GM18517 (cell line): Measurements from ENCODE around the gene SLC15A2.
"Not testable (repeated sequence)": the region's sequence is repeated elsewhere in the genome, so short reads cannot be mapped to it uniquely, and the experiment has no call there.

Experiments
- ATAC-seq: cut with Tn5 transposase; IDR thresholded peaks from one replicate; pipeline ENCODE4 v1.9.1; 2021; ENCODE audit warnings: mild to moderate bottlenecking, moderate library complexity; ENCODE audit not compliant: unreplicated experiment

SLC15A2 gene

DNA sequence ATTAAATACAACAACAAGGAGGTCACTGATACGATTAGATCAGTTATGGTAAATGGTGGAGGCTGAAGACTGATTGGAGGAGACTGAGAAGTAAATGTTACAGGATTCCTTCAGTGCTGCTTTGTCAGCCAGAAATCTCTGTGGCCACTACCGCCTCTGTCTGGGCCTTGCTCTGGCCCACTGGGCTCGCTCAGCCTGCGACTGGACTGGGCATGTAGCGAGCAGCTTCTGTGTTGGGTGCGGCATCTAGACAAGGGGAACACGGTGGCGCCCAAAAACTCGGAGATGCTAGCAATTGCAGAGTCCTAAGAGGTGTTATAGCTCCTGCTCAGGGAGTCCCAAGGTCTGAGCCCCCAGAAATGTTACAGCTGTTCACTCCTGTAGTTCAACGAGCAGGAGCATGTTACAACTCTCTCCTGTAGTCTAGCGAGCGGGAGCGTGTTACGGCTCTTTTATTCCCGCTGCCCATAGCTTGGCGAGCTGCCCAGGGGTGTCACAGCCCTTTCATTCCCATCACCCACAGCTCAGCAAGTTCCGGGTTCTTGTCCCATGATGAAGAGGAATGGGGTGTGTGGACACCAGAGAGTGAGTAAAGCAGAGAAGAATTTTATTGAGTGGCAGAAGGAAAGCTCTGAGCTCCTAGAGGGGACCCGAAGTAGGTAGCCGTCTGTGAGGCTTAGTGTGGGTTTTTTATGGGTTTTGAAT lies 24.7 kb downstream of the SLC15A2 start:
- no peak for ATAC-seq

DNA sequence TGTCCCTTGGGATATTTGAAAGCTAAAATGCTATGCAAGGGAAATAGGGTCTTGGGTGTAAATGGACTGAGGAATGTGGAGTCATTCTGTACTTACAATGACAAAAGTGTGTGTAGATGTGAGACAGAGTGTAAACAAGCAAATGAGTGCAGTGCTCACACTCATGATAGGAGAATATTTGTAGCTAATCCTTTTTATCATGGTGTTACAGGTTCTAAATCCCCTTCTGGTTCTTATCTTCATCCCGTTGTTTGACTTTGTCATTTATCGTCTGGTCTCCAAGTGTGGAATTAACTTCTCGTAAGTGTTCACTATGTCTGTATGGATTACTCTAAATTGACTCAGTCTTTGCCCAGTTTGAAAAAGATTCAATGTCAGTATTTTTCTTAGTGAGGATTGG lies 30.5 kb downstream of the SLC15A2 start:
- no peak for ATAC-seq

DNA sequence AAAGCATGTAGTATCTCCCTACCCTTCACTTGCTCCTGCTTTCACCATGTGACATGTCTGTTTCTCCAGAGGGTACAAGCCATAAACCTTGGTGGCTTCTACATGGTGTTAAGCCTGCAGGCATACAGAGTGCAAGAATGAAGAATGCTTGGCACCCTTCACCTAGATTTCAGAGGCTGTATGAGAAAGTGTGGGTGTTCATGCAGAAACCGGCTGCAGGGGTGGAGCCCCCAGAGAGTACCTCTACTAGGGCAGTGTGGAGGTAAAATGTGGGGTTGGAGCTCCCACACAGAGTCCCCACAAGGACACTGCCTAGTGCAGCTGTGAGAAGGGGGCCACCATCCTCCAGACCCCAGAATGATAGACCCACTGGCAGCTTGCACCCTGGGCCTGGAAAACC lies 32.2 kb downstream of the SLC15A2 start:
- ATAC-seq = no peak

DNA sequence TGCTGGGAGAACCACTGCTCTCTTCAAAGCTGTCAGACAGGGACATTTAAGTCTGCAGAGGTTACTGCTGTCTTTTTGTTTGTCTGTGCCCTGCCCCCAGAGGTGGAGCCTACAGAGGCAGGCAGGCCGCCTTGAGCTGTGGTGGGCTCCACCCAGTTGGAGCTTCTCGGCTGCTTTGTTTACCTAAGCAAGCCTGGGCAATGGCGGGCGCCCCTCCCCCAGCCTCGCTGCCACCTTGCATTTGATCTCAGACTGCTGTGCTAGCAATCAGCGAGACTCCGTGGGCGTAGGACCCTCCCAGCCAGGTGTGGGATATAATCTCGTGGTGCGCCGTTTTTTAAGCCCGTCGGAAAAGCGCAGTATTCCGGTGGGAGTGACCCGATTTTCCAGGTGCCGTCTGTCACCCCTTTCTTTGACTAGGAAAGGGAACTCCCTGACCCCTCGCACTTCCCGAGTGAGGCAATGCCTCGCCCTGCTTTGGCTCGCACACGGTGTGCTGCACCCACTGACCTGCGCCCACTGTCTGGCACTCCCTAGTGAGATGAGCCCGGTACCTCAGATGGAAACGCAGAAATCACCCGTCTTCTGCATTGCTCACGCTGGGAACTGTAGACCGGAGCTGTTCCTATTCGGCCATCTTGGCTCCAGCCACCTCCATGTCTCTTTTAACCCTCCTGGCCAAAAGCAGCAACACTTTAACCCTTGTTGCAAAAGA lies 44.1 kb downstream of the SLC15A2 start:
- ATAC-seq = not testable (repeated sequence)

DNA sequence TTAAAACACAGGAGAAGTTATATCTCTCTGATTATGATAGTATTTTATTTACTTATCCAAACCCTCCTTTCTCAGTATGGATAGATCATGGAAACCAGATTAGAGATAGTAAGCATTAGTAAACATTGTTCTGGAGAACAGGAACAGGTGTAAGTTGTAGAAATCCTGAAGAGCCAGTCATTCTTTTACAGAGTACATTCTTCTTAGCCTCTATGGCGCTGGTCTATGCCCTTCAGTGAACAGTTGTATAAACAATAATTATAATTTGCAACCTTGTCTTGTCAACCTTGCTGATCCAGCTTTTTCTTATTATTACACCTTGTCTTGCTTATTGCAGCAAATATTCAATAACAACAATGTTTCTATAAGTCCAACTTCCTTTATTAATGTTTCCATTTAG lies 47.4 kb downstream of the SLC15A2 start:
- no peak for ATAC-seq

DNA sequence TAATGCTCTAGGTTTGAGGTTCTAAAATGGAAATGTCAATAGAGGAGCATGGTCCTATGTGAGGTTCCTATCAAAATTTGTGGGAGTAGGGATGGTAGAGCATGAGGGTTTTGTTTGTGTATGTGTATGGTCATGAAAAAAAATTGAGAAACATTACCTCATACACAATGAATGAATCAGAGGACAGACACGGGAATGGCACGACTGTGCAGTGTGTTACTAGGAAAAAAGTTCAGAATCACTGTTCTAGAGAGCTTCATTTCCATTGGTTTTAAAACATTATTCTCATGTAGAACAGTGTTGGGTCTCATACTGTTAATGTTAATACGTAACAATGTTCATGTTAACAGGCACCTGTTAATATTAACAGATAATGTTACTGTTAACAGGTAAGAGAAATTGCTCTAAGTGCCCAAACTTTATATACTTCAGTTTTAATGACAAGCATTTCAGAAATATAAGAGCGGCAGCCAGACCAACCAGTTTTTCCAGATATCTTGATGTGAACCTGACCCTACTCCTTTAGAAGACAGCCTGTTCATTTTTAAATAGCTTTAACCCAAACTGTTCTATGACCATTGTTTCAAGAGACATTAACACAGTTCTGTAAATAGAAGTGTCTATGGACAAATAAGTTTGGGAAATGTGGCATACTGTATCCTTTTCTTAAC lies 48.0 kb downstream of the SLC15A2 start:
- ATAC-seq = no peak

DNA sequence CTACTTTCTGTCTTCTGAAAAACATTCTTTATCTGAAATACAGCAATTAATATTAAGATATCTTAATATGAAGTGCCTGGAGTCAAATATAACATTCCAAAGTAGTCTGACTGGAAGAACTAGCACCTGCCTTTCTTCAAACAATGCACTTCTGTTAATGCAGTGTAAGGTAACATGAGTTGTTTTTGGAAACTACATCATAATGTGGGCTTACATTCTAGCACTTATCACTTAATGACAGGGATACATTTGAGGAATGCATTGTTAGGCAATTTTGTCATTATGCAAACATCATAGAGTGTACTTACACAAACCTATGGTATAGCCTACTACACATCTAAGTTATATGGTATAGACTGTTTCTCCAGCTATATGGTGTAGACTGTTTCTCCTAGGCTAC lies 49.2 kb downstream of the SLC15A2 start:
- ATAC-seq = no peak

DNA sequence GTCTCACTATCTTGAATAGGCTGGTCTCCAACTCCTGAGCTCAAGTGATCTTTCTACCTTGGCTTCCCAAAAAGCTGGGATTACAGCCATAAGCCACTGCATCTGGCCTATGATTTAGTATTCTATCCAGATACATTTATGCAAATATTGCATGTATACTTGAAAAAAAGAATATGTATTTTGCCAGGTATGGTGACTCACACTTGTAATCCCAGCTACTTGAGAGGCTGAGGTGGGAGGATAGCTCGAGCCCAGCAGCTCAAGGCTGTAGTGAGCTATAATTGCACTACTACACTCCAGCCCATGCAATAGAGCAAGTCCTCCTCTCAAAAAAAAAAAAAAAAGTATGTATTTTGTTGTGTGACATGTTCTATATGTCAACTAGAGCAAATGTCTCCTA lies 54.4 kb downstream of the SLC15A2 start:
- no peak for ATAC-seq

DNA sequence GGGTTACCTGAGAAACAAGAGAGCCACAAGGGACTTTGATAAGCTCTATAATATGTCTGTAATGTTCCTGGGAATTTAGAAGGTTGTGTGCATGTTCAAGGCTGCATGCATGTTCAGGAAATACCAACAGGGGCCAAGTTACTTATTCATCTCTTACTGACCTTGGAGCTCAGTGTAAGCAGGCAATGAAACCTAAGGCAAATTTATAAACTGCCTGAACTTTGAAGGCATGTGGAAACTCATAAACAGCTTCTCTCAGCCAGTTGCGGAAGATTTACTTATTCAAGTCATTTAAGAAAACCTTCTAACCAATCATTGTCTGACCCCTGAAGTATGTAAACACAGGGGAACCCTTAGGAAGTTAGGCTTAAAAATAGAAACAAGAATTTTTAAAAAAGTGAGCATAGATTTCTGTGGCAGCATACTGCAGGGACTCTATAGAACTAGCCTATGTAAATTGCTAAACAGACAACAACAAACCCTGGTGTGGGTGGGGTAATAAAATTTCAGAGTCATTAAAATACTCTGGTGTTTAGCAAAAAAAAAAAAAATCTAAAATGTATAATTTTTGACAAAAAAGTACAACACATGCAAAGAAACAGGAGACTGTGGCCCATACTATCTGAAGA lies 57.2 kb downstream of the SLC15A2 start:
- ATAC-seq = no peak

DNA sequence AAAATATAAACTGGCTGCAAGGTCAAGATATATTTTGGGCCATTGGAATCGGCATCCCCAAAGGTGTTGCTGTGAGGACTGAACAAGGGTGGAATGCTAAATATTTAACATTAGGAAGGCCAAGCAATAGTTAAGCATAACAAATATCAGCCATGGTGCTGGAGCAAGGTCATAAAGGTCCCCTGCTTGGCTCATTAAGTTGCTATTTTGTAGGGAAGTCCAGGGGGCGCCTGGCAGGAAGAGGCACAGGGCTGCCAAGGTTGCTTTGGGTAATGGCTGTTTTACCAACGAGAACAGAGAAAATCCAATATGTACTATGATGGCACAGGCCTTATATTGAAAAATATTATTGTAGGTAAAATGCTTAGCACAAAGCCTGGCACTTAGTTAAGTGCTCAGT lies 62.2 kb downstream of the SLC15A2 start:
- ATAC-seq = no peak

DNA sequence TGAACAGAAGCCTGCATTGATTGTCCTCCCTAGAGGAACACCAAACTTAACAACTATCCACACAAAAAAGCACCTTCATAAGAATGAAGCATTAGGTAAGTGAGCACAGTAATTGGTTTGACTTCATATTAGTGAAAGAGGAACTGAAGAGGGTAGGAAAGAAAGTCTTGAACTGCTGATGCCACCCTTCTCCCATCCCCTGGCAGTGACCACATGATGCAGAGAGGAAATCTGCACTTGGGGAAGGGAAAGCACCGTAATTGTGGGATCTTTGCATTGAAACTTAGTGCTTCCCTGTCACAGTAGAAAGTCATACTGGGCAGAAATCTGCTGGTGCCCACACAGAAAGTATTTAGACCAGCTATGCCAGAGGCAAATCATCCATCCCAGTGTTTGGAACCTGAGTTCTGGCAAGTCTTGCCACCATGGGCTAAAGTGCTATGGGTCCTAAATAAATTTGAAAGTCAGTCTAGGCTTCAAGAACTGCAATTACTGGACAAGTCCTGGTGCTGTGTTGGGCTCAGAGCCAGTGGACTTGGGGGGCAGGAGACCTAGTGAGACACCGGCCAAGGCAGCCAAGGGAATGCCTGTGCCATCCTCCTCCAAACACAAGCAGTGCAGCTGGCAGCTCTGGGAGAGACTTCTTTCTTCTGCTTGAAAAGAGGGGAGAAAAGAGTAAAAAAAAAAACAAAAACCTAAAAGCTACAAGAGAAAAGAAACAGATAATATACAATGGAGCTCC lies 63.6 kb downstream of the SLC15A2 start:
- no peak for ATAC-seq

DNA sequence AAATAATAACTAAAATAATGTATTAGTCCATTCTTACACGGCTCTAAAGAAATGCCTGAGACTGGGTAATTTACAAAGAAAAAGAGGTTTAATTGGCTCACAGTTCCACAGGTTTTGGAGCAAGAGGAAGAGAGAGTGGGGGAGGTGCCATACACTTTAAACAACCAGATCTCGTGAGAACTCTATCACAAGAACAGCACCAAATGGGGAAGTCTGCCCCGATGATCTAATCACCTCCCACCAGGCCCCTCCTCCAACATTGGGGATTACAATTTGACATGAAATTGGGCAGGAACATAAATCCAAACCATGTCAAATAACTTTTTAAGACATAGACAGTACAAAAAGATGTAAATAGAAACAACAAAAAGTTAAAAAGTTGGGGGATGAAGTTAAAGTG lies 64.6 kb downstream of the SLC15A2 start:
- ATAC-seq = no peak

DNA sequence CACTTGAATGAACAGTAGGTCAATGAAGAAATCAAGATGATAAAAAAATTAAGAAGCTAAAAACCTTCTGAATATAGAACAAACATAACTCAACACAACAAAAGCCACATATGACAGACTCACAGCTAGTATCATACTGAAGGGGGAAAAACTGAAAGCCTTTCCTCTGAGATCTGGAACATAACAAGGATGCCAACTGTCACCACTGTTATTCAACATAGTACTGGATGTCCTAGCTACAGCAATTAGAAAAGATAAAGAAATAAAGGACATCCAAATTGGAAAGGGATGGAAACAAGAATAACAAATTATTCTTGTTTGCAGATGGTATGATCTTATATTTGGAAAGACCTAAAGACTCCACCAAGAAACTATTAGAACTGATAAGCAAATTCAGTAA lies 67.1 kb downstream of the SLC15A2 start:
- no peak for ATAC-seq

DNA sequence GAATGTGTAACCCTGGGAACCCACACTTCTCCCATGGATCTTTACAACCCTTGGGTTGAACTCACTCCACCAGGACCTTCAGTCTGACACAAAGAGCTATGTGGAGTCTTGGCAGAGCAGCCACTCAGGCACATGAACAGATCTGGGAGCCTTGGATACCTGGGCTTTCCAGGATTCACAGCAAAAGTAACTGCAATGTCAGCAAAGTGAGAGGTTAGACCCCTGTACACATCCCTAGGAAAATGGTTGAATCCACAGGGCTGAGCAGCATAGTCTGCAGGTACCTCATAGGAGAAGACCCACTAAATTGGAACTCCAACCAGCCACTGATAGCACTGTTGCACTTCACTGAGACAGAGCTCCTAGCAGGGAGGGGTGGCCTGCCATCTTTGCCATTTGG lies 68.2 kb downstream of the SLC15A2 start:
- ATAC-seq = no peak

DNA sequence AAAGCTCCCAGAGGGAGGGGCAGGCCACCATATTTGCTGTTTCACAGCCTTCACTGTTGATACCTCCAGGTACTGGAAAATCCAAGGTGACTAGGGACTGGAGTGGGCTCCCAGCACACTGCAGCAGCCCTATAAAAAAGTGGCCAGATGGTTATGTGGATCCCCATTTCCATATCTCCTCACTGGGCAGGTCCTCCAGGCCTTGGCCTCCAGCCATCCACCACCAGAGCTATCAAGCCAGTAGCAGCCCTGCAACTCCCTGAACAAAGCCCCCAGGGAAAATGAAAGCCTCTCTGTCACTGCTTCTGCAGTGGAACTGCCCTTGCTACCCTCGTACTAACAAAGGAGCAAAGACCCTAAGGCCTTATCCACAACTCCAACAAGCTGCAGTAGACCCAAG lies 69.4 kb downstream of the SLC15A2 start:
- ATAC-seq = no peak

DNA sequence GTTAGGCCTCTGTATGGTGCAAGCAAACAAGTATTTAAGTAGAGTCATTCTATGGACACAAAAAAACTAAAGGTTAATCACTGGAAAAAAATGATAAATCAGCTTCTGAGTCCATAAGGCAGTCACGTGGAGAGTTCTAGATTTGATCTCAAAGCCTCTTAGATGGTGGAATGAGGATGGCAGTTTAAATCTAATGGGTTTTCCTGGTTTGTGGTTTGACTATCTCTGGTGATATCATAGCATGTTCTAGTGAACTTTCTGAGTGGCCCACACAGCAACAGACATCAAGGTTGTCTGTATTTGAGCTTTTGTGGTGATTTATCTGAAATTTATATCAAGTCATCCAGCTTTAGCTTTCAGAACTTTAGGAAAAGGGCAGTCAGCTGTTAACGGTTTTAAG lies 75.4 kb downstream of the SLC15A2 start:
- no peak for ATAC-seq

DNA sequence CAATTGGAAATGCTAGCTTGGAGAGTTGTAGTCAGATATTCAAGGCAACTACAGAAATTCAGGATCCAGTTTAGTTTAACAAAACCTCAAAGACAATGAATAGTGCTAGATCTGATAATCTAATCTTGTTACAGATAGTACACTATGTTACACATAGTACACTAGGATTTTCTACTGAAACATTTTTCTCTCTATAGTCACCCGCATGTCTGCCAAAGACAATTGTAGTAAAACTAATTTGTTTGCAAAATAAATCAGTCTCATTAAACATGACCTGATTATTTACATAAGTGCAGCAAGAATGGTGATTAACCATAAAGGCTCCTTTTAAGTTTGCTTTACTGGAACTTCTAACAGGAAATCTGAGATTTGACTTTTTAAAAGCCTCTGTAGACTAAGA lies 75.8 kb downstream of the SLC15A2 start:
- ATAC-seq = no peak

DNA sequence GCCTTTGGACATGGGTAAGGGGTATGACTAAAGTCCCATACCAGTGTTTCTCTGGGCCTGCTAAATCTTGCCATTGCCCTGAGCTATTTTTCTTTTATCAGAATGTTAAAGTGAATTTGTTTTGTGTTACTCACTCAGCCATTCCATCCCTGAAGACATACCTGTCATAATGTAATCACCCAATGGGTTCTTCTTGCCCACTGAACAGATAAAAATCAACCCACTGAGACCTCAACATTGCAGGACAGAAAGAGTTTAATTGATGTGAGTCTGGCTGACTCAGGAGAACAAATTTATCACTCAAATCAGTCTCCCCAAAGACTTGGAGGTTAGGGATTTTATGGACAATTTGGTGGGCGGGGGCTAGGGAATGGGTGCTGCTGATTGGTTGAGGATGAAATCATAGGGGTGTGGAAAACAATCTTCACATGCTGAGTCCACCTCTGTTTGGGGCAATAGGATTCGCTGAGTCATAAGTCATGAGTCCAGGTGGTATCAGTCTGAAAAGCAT lies 80.5 kb downstream of the SLC15A2 start:
- ATAC-seq = no peak

DNA sequence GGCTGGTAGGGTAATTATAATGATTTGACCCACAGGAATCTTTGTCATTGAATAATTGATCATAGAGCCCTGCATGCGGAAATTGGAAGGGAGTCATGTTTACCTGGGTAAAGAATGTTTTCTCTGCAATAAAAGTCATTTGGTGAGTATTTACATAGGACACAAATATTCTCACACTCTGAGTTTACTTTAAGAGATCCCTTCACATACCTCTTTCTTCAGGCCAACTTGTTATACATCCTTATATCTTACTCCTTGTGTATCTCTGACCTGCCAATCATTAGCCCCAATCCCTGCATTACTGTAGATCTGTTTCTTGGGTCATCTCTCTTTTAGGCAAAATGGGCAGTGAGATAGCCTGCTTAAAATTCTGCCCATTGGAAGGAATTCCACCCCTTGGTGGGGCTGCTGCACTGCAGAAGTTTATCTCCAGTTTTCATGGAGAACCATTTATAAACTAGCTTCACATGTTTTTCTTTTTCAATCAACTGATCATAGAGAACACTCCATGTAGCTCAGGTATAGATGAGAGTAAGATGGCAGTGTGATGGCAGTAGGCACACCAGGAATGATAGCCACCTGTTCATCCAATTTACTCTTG lies 81.6 kb downstream of the SLC15A2 start:
- ATAC-seq = no peak

DNA sequence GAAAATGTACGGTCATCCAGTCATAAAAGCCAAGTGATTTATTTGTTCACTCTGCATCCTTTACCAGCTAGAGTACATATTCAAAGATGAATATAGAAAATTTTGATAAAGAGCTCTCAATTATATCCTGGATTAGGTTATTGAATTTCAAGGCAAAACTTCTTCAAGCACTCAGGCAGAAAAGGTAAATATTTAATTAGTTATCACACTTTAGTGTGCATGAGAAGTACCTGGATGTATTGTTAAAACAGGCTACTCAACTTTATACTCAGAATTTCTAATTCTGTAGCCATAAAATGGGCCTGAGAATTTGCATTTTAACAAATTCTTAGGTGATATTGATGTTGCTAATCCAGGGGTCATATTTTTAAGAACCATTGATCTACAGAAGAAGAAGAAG lies 82.5 kb downstream of the SLC15A2 start:
- ATAC-seq = no peak
